GM13976 (cell line): ENCODE data around the gene PRRG1.
"Not testable (repeated sequence)": the region's sequence is repeated elsewhere in the genome, so short reads cannot be mapped to it uniquely, and the experiment has no call there.

Experiments
- DNase-seq: peaks from one replicate; pipeline ENCODE4 v3.0.0; 2012; ENCODE audit warnings: low spot score
- CTCF ChIP-seq: IDR thresholded peaks from 2 replicates; pipeline ENCODE4 v1.5.1; 2012; ENCODE audit warnings: borderline replicate concordance, mild to moderate bottlenecking; ENCODE audit not compliant: insufficient read depth; ENCODE audit errors: extremely low read depth, missing control alignments, control extremely low read depth
- in situ Hi-C: fragments of 300-500 bp; cut with MboI; formaldehyde crosslinking; loops from one replicate; pipeline ENCODE4 v1.12.0; 2022; ENCODE audit warnings: low sequenced_read_pairs, mixed read lengths, inconsistent platforms; ENCODE audit not compliant: unreplicated experiment

The PRRG1 gene

DNA sequence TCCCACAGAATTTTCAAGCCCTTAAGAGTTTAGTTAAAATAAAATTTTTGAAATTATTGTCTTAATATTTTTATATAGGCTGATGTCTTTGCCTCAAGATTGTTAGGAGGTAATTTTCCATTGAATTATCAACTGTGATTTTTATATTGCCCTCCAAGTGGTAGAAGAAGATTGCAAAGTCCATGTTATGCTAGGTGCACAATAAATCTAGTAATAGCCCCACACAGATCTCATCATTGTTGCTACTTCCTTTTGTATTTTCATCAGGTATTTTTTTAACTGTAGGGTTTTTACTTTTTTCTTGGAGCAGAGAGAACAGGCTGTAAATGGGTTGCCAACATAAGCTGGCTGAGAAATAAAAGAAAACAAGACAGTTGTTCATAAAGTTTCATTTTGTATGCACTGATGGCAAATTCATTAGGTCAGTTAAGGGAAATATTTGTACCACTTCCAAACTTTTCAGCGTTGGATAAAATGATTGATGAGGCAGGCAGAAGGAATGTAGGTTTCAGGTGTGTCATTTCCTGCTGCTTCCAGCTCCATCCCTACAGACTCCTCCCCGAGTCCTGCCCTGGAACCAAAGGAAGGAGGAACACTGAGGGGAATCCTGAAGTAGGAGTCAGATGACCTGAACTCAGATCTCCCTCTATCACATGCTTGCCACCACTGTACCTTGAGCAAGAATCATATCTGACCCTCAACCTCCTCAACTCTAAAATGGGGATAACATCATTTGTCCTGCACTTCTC, 105.5 kb downstream of the PRRG1 start:
- no peak for TF ChIP-seq CTCF
- no peak for DNase-seq
- in situ Hi-C loops, result no loop called here

DNA sequence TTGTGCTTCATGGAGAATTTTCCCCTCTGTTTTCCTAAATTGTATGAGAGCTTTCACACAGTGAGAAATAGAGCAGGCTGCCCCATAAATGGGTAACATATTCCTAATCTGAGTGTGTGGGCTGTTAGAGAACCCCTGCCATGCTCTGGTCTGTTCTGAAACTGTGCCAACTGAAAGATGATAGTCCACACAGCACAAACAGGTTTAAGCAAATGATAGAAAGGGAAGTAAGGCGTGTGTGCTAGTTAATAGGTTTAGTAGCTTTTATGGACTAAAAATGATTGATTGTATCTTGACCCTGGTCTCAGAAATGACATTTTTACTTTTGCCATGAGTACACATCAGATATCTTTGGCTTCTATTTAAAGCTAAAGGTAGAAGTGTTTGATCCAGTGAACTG, 106.2 kb downstream of the PRRG1 start:
- no peak for TF ChIP-seq CTCF
- no peak for DNase-seq
- in situ Hi-C loops, result no loop called here

DNA sequence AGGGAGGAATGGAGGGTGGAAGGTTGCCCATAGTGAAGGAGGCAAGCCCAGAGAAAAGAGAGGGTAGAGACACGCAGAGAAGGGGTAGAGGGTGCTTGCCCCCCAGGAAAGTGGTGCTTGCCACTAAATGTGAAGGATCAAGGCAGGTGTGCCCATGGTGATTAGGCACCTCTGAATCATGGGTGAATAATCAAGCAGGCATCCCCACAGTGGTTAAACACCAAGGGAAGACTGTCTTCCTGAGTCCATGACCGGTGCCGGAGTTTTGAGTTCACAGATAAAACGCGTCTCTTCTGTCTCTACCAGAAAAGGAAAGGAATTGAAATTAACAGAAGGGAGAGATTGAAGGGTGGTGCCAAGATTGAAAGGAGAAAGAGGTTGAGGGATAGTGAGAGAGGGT, 111.1 kb downstream of the PRRG1 start:
- in situ Hi-C loops, DNase-seq: not testable (repeated sequence)

DNA sequence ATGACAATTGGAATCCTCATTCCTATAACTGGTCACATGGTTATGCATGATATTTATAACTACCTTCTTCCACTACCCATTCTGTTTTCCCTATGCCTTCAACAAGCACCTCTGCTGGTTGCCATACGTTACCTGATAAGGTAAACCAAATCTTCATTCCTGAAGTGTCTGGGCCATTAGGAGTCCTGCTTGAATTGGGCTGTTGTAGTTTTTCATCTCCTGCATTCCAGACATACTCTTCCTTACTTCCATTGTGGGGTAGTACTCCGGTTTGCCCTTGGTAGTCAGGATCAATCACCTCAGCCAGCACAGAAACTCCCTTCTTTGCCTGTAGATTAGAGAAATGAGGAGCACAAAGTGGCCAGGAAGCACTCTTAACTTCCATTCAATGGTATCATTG, 113.2 kb downstream of the PRRG1 start:
- no peak for DNase-seq
- in situ Hi-C loops, result no loop called here

DNA sequence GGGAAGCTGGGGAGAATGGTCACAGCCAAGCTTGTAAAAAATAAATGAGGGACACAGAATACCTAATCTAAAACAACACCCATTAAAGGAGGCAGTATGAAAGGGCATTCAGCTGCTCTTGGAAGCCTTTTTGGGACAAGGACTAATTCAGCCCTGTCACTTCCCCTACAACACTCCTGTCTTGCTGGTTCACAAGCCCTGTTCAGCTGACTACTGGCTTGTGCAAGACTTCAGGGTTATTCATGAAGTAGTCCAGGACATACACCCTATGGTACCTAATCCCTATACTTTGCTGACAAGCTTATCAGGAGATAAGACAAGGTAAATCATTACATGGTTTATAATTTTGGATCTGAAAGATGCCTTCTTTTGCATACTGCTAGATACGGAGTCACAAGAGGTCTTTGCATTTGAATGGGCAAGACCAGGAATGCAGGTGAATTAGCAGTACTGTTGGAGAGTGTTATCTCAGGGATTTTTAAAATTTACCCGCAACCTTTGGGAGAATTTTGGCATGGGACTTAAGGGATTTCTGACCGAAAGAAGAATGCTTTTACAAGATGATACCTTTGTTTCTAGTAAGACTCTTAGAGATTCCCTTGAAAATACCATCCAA, 119.1 kb downstream of the PRRG1 start:
- in situ Hi-C loops, result no loop called here
- no peak for DNase-seq
- TF ChIP-seq CTCF, result no peak

More for the DNA sequence above, 113.2 kb downstream of the PRRG1 start:
- no peak for TF ChIP-seq CTCF

DNA sequence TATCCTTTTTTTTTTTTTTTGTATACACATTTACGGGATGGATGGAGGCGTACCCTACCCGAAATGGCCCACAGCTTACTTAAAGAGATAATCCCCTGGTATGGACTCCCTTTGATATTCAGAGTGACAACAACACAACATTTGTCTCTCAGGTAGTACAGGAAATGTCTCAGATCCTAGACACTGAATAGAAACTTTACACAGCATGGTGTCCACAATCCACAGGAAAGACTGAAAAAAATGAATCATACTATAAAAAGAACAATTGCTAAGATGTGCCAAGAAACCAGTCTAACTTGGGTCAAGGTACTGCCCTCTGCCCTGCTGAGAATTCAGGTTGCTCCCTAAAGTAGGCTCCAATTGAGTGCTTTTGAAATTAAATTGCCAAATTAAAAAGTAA, 121.5 kb downstream of the PRRG1 start:
- DNase-seq, result no peak
- in situ Hi-C loops, result no loop called here
- no peak for TF ChIP-seq CTCF

DNA sequence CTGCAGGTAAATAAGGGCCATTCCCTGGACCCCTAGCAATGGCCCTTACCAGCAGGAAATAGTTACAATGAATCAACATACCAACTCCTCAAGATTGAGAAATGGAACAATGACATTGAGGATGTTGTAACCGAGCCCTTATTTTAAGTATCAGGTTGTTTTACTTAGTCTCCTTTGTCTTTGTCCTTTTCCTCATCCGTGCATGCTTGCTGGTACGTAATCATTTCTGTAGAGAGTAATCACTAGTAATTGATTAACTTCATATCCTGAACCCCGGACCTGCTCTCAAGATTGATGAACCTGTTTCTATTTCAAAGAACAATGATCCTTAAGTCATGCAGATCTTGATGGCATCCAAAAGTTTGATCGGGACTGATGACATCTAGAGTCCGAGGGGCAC, 123.7 kb downstream of the PRRG1 start:
- no peak for DNase-seq
- in situ Hi-C loops, result no loop called here
- TF ChIP-seq CTCF, result no peak
